ENCODE data around the gene DOHH. TPM values are rescaled to one million over a fixed set of nuclear protein-coding genes. Genes with fewer than 3 reads are reported as not detected.

DOHH gene
- total RNA-seq, 1 donor from 2014 or later, result 8.5 TPM

DNA sequence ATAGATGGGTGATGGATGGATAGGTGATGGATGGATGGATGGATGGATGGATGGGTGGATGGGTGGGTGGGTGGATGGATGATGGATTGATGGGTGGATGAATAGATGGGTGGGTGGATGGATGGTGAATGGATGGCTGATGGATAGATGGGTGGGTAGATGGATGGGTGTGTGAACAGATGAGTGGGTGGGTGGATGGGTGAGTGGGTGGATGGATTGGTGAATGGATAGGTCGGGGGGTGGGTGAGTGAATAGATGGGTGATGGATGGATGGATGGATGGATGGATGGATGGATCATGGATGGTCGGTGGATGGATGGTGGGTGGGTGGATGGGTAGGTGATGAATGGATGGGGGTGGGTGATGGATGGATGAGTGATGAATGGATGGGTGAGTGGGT lies 23.6 kb downstream of the DOHH start:
- Mint-ChIP-seq H3K27me3 (ENCODE audit: unreplicated experiment) (peaks cover under 1% of the 10 kb centered on the region), H3K4me3 (ENCODE audit: unreplicated experiment) (no peak overlapping the region), H3K36me3 (ENCODE audit: unreplicated experiment) (no peaks in the 10 kb centered on the region), H3K27ac (ENCODE audit: unreplicated experiment) (no peak overlapping the region), H3K4me1 (ENCODE audit: low read depth, unreplicated experiment) (no peaks in the 10 kb centered on the region), H3K9me3 (ENCODE audit: unreplicated experiment) (peaks cover 2% of the 10 kb centered on the region)
- no peak for DNase-seq
- TF ChIP-seq, protein P1, sequence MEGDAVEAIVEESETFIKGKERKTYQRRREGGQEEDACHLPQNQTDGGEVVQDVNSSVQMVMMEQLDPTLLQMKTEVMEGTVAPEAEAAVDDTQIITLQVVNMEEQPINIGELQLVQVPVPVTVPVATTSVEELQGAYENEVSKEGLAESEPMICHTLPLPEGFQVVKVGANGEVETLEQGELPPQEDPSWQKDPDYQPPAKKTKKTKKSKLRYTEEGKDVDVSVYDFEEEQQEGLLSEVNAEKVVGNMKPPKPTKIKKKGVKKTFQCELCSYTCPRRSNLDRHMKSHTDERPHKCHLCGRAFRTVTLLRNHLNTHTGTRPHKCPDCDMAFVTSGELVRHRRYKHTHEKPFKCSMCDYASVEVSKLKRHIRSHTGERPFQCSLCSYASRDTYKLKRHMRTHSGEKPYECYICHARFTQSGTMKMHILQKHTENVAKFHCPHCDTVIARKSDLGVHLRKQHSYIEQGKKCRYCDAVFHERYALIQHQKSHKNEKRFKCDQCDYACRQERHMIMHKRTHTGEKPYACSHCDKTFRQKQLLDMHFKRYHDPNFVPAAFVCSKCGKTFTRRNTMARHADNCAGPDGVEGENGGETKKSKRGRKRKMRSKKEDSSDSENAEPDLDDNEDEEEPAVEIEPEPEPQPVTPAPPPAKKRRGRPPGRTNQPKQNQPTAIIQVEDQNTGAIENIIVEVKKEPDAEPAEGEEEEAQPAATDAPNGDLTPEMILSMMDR (IDR thresholded peaks at IDR 0.05; ENCODE audit: partially characterized antibody, unreplicated experiment), result no peak

DNA sequence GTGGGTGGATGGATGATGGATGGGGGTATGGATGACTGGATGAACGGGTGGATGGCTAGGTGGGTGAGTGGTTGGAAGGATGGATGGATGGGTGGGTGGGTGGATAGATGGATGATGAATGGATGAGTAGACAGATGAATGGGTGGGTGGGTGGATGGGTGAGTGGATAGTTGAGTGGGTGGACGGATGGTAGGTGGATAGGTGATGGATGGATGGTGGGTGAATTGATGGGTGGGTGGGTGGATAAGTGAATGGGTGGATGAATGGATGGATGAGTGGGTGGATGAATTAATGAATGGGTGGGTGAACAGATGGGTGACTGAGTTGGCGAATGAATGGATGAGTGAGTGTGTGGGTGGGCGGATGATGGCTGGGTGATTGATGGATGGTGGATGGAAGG lies 25.0 kb downstream of the DOHH start:
- DNase-seq, result no peak
- Mint-ChIP-seq H3K4me1 (ENCODE audit: low read depth, unreplicated experiment) (no peaks in the 10 kb centered on the region), H3K27me3 (ENCODE audit: unreplicated experiment) (peaks cover 7% of the 10 kb centered on the region), H3K36me3 (ENCODE audit: unreplicated experiment) (no peaks in the 10 kb centered on the region), H3K4me3 (ENCODE audit: unreplicated experiment) (no peak overlapping the region), H3K9me3 (ENCODE audit: unreplicated experiment) (peaks cover 2% of the 10 kb centered on the region), H3K27ac (ENCODE audit: unreplicated experiment) (no peak overlapping the region)
- TF ChIP-seq, protein P1 (IDR thresholded peaks at IDR 0.05; ENCODE audit: partially characterized antibody, unreplicated experiment), result no peak

DNA sequence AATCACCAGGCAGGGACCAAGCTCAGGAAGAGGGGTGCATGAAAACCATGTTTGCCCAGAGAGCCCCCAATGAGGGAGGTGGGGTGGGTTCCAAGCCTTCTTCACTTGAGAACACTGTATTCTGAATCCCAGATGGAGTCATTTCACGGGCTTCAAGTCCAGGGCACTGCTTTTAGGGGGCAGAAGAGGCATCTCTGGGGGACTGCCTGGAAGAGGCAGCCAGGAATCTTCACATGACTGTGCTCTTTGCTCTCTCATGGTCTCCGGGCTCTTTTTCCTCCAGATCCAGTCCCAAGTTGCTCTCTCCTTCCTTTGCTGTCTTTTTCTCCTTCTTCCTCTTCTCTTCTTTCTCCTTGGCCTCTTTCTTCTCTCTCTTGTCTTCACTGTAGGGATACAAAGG lies 25.9 kb downstream of the DOHH start:
- Mint-ChIP-seq H3K4me3 (ENCODE audit: unreplicated experiment) (no peak overlapping the region), H3K27ac (ENCODE audit: unreplicated experiment) (no peak overlapping the region), H3K9me3 (ENCODE audit: unreplicated experiment) (peaks cover 2% of the 10 kb centered on the region), H3K27me3 (ENCODE audit: unreplicated experiment) (peaks cover 12% of the 10 kb centered on the region), H3K4me1 (ENCODE audit: low read depth, unreplicated experiment) (no peaks in the 10 kb centered on the region), H3K36me3 (ENCODE audit: unreplicated experiment) (no peaks in the 10 kb centered on the region)
- TF ChIP-seq, protein P1 (IDR thresholded peaks at IDR 0.05; ENCODE audit: partially characterized antibody, unreplicated experiment), result no peak
- DNase-seq, result no peak

DNA sequence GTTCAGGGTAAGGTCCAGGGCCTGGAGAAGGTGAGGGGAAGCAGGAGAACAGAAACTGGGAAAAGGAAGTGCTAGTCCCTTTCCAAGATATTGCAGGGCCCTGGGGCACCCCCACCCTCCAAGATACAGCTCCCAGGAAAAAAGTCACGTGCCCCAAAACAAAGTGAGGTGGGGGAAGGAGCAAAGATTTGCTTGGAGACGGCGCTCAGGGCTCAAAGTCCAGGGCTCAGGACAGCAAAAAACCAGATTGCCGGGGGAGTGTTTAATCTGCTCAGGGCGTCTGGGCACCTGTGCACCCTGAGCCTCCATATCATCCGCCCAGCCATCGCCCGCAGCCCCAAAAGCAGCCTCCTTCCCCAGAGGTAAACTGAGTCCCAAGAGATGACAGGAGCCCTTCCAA lies 26.5 kb downstream of the DOHH start:
- no peak overlapping the region for H3K27ac Mint-ChIP-seq (ENCODE audit: unreplicated experiment)

DNA sequence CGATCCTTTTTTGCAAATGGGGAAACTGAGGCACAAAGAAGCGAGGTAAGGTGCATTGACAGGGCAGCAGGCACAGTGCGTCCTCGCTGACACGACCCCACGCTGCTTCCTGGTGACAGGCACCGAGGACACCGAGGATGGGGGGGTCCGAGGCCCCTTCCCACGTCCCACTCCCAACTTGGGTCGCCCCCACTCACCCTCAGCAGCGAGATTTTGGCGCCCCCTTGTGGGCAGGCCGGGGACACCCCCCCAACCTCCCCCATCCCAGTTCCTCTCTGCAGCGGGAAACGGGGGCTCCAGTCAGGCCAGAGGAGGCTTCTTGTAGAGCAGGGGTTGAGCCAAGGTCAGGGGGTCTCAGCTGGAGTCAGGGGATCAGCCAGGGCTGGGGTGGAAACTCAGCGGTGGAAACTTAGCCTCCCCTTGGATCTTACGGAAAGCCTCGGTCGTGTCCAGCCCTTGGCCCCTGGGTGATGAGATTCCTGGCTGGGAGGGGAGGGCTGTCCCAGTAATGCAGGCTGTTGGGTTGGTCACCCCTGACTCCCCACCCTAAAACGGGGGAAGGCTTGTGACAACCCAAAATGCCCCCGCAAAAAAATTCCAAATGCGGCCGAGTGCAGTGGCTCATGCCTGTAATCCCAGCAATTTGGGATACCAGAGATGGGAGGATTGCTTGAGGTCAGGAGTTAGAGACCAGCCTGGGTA lies 28.4 kb downstream of the DOHH start:
- Mint-ChIP-seq H3K36me3 (ENCODE audit: unreplicated experiment) (no peaks in the 10 kb centered on the region), H3K9me3 (ENCODE audit: unreplicated experiment) (peaks cover 3% of the 10 kb centered on the region), H3K4me3 (ENCODE audit: unreplicated experiment) (no peak overlapping the region), H3K27me3 (ENCODE audit: unreplicated experiment) (peaks cover 16% of the 10 kb centered on the region), H3K4me1 (ENCODE audit: low read depth, unreplicated experiment) (no peaks in the 10 kb centered on the region), H3K27ac (ENCODE audit: unreplicated experiment) (no peak overlapping the region)
- TF ChIP-seq, protein P1 (IDR thresholded peaks at IDR 0.05; ENCODE audit: partially characterized antibody, unreplicated experiment), result peak; percentile 77
- DNase-seq, result peak; percentile 54

More for the DNA sequence above, 26.5 kb downstream of the DOHH start:
- DNase-seq, result no peak
- H3K36me3 Mint-ChIP-seq (ENCODE audit: unreplicated experiment), result no peaks in the 10 kb centered on the region
- TF ChIP-seq, protein P1 (IDR thresholded peaks at IDR 0.05; ENCODE audit: partially characterized antibody, unreplicated experiment), result no peak
- H3K4me1 Mint-ChIP-seq (ENCODE audit: low read depth, unreplicated experiment), result no peaks in the 10 kb centered on the region
- peaks cover 12% of the 10 kb centered on the region for H3K27me3 Mint-ChIP-seq (ENCODE audit: unreplicated experiment)
- H3K4me3 Mint-ChIP-seq (ENCODE audit: unreplicated experiment), result no peak overlapping the region
- peaks cover 2% of the 10 kb centered on the region for H3K9me3 Mint-ChIP-seq (ENCODE audit: unreplicated experiment)
